ENCODE measurements around the gene PALLD. TPM values are rescaled to one million over a fixed set of nuclear protein-coding genes. Genes with fewer than 3 reads are reported as not detected.
"Not testable (repeated sequence)": the region's sequence is repeated elsewhere in the genome, so short reads cannot be mapped to it uniquely, and the experiment has no call there.

The PALLD gene
- total RNA-seq, 1 experiment from 2014 or later: 166 TPM

GRCh38 chr4:168725930-168726329 is 229.1 kb downstream of the PALLD start (continued):
- TF ChIP-seq ZNF274 (IDR thresholded peaks at IDR 0.05; ENCODE audit: low read depth, low read length) (no peak), RAD21 (IDR thresholded peaks at IDR 0.05; ENCODE audit: low read depth) (no peak), TCF7L2 (IDR thresholded peaks at IDR 0.05; ENCODE audit: borderline replicate concordance, extremely low read depth, insufficient read depth, insufficient read length) (no peak), POLR2A (IDR thresholded peaks at IDR 0.05; ENCODE audit: borderline replicate concordance, extremely low read depth, insufficient read depth, insufficient read length) (no peak), ZFX (IDR thresholded peaks at IDR 0.05) (no peak), CEBPB (IDR thresholded peaks at IDR 0.05; ENCODE audit: low read depth) (no peak), EGR1 (IDR thresholded peaks at IDR 0.05; ENCODE audit: low read depth) (no peak), CTCF (IDR thresholded peaks at IDR 0.05 in 2 of 3, conservative IDR thresholded peaks at IDR 0.05 in 1 of 3; ENCODE audit: borderline replicate concordance in 1 of 3, insufficient read depth in 1 of 3, low read depth in 2 of 3, low read length in 2 of 3) (no peak)

GRCh38 chr4:168727181-168727580 is 230.3 kb downstream of the PALLD start:
- H3K9me3 ChIP-seq (ENCODE audit: control insufficient read depth in 1 of 2, insufficient read depth in 1 of 2, low read depth in 1 of 2, low read length in 2 of 2); POLR2A ChIA-PET; H3K36me3 ChIP-seq (ENCODE audit: control insufficient read depth in 1 of 2, insufficient read depth in 2 of 2, low read length in 2 of 2); CTCF ChIA-PET; H3K27me3 ChIP-seq (ENCODE audit: insufficient read depth, low read length); H3K9ac ChIP-seq (ENCODE audit: low read length); H3K4me3 ChIP-seq (replicated peaks in 1 of 2; ENCODE audit: low read depth in 1 of 2, low read length in 2 of 2); RAD21 ChIA-PET (ENCODE audit: low non-redundant PET in 1 of 2, low total read pairs in 2 of 2, uncharacterized antibody in 2 of 2, unreplicated experiment in 2 of 2); H4K20me1 ChIP-seq (ENCODE audit: insufficient read depth); DNase-seq (ENCODE audit: low read depth, low spot score); BruUV-seq (replicated peaks); H3K4me1 ChIP-seq (ENCODE audit: control insufficient read depth in 1 of 2, insufficient read depth in 2 of 2, low read length in 2 of 2); H3K9me2 ChIP-seq (ENCODE audit: insufficient read depth); H3K27ac ChIP-seq (ENCODE audit: low read depth, low read length); ATAC-seq; intact Hi-C loops (cut with micrococcal nuclease); H2AFZ ChIP-seq (ENCODE audit: low read depth, low read length, poor library complexity, severe bottlenecking); H3K79me2 ChIP-seq (ENCODE audit: insufficient read depth, low read length); H3K4me2 ChIP-seq (ENCODE audit: low read length): not testable (repeated sequence)
